Karpas-422 (cell line): ENCODE measurements around the gene ERP27. TPM values are rescaled to one million over a fixed set of nuclear protein-coding genes. Genes with fewer than 3 reads are reported as not detected.

ENCODE experiments used
- DNase-seq: peaks from one replicate; pipeline ENCODE4 v3.0.0-alpha.2; 2015
- H2AFZ ChIP-seq: fragments of 200-600 bp; sonication (generic); 2 replicates; pipeline ENCODE4 v1.6.1; 2014; ENCODE audit warnings: antibody characterized with exemption, low read length, mixed read lengths
- H3K27ac ChIP-seq: fragments of 200-600 bp; sonication (generic); 2 replicates; pipeline ENCODE4 v1.5.1; 2014; ENCODE audit warnings: mild to moderate bottlenecking, low read length, moderate library complexity
- H3K27me3 ChIP-seq: fragments of 200-600 bp; sonication (generic); 2 replicates; pipeline ENCODE4 v1.6.1; 2014; ENCODE audit warnings: low read length, mixed read lengths
- H3K36me3 ChIP-seq: fragments of 200-600 bp; sonication (generic); 2 replicates; pipeline ENCODE4 v1.6.1; 2014; ENCODE audit warnings: low read length, mixed read lengths; ENCODE audit not compliant: insufficient read depth
- H3K4me1 ChIP-seq: fragments of 200-600 bp; sonication (generic); 2 replicates; pipeline ENCODE4 v1.6.1; 2014; ENCODE audit warnings: mild to moderate bottlenecking, low read length, mixed read lengths
- H3K4me2 ChIP-seq: fragments of 200-600 bp; sonication (generic); 2 replicates; pipeline ENCODE4 v1.6.1; 2014; ENCODE audit warnings: low read length, low read depth, mild to moderate bottlenecking; ENCODE audit not compliant: poor library complexity, severe bottlenecking
- H3K4me3 ChIP-seq: fragments of 200-600 bp; sonication (generic); 2 replicates; pipeline ENCODE4 v1.5.1; 2014; ENCODE audit warnings: mild to moderate bottlenecking, antibody characterized with exemption, low read length, mixed read lengths
- H3K79me2 ChIP-seq: fragments of 200-600 bp; sonication (generic); 2 replicates; pipeline ENCODE4 v1.6.1; 2014; ENCODE audit warnings: mild to moderate bottlenecking, low read length, mixed read lengths
- H3K9ac ChIP-seq: fragments of 200-600 bp; sonication (generic); 2 replicates; pipeline ENCODE4 v1.6.0; 2014; ENCODE audit warnings: low read length
- H3K9me2 ChIP-seq: fragments of 200-600 bp; sonication (generic), shearing (Covaris generic); replicated peaks from 2 replicates; pipeline ENCODE4 v1.6.0; 2014; ENCODE audit warnings: mild to moderate bottlenecking, low read length, moderate library complexity; ENCODE audit not compliant: insufficient read depth
- H3K9me3 ChIP-seq: fragments of 300-700, 200-600 bp; sonication (generic); 2 replicates; pipeline ENCODE4 v1.6.1; 2014; ENCODE audit warnings: low read length, mixed read lengths
- H4K20me1 ChIP-seq: fragments of 200-600 bp; sonication (generic); 2 replicates; pipeline ENCODE4 v1.6.1; 2014; ENCODE audit warnings: mild to moderate bottlenecking, antibody characterized with exemption, low read length, low read depth; ENCODE audit not compliant: insufficient read depth
- total RNA-seq: library from RNA; depleted of rRNA; stranded (reverse); fragments of >200 nt; shearing (Covaris generic); gene quantifications from 2 replicates; pipeline ENCODE4 v1.2.3, GENCODE V29; 2014; ENCODE audit warnings: low replicate concordance

ERP27 gene
- total RNA-seq, 1 experiment from 2014 or later = 0.60 TPM

DNA sequence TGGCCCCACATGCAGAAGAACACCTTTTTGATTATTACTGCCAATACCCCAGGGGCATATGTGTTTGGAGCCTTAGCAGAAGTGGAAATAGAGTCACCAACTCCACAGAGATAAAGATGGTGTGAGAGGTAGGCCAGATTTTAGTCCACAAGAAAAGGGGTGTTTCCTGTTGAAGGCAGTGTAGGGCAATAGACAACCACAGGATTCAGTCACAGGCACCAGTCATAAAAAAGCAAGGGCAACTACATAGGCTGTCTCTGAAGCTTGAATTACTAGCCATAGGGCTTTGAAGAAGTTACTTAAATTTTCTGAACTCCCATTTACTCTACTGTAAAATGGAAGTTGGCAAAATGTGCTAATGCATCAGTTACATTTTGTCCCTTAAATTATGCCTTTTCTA is 18.9 kb downstream of the ERP27 start:
- H3K9me3 ChIP-seq = no peaks in the 10 kb centered on the region
- H3K27me3 ChIP-seq = no peaks in the 10 kb centered on the region
- H3K36me3 ChIP-seq = no peaks in the 10 kb centered on the region
- H4K20me1 ChIP-seq = no peaks in the 10 kb centered on the region
- H3K9me2 ChIP-seq = no peaks in the 10 kb centered on the region
- H3K4me2 ChIP-seq = no peak overlapping the region
- H3K4me3 ChIP-seq = no peak overlapping the region
- H3K27ac ChIP-seq = no peak overlapping the region
- no peaks in the 10 kb centered on the region for H3K4me1 ChIP-seq
- H3K79me2 ChIP-seq = no peaks in the 10 kb centered on the region
- no peak for DNase-seq
- H3K9ac ChIP-seq = no peak overlapping the region
- no peak overlapping the region for H2AFZ ChIP-seq

DNA sequence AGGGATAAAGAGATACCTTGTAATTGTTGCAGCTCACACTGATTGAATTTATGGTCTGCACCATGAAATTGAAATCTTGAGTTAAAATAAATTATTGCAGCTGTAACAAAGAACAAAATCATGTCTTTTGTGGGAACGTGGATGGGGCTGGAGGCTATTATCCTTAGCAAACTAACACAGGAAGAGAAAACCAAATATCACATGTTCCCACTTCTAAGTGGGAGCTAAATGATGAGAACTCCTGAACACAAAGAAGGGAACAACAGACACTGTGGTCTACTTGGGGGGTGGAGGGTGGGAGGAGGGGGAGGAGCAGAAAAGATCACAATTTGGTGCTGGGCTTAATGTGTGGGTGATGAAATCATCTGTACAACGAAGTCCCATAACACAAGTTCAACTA is 22.6 kb downstream of the ERP27 start:
- H3K9me2 ChIP-seq = no peaks in the 10 kb centered on the region
- no peak overlapping the region for H2AFZ ChIP-seq
- no peaks in the 10 kb centered on the region for H3K36me3 ChIP-seq
- no peaks in the 10 kb centered on the region for H4K20me1 ChIP-seq
- no peak overlapping the region for H3K27ac ChIP-seq
- no peaks in the 10 kb centered on the region for H3K4me1 ChIP-seq
- DNase-seq = no peak
- H3K79me2 ChIP-seq = no peaks in the 10 kb centered on the region
- no peak overlapping the region for H3K9ac ChIP-seq
- no peak overlapping the region for H3K4me3 ChIP-seq
- no peaks in the 10 kb centered on the region for H3K27me3 ChIP-seq
- no peaks in the 10 kb centered on the region for H3K9me3 ChIP-seq
- no peak overlapping the region for H3K4me2 ChIP-seq

DNA sequence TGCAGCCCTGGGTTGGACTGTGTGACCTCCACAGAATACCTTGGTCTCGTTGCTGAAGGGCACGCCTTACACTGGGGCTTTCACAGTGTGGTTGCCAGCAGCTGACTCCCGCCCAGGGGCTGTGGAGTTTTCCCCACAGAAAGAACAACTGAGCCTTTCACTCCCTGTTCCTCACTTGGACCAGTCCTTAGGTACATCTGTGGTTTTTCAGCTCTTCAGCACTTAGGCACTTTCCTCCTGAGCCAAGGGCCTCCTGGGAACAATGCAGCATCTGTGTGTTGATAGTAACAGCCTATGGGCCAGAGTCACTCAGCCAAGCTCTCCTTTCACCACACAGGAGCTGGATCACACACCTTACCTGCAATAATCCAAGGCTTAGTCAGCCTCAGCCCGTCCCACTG is 25.0 kb downstream of the ERP27 start:
- no peak overlapping the region for H2AFZ ChIP-seq
- H3K36me3 ChIP-seq = no peaks in the 10 kb centered on the region
- no peaks in the 10 kb centered on the region for H3K9me3 ChIP-seq
- no peaks in the 10 kb centered on the region for H4K20me1 ChIP-seq
- no peak overlapping the region for H3K4me2 ChIP-seq
- DNase-seq = no peak
- H3K9ac ChIP-seq = no peak overlapping the region
- H3K4me3 ChIP-seq = no peak overlapping the region
- no peaks in the 10 kb centered on the region for H3K4me1 ChIP-seq
- no peak overlapping the region for H3K27ac ChIP-seq
- no peaks in the 10 kb centered on the region for H3K9me2 ChIP-seq
- H3K27me3 ChIP-seq = no peaks in the 10 kb centered on the region
- H3K79me2 ChIP-seq = no peaks in the 10 kb centered on the region

DNA sequence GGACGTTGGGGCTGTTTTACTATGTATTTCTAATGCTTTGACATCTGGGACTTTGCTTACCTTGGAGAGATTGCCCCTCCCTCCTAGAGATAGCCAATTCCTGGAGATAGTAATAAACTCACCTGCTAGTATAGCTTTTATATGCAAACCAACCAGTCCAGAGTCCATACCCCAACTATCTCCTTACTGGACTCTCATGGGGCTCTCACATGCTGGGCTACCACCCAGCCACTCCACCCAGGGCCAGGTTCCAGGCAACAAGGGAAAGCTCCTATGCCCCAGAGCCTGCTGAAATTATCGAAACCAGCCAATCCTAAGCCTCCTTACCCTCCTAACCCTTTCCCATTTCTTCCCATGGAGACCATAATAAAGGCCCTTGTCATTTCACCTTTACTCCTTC is 27.2 kb downstream of the ERP27 start:
- Histone ChIP-seq H3K9me2 (no peaks in the 10 kb centered on the region), H2AFZ (no peak overlapping the region), H3K4me1 (no peaks in the 10 kb centered on the region), H3K9me3 (no peaks in the 10 kb centered on the region), H3K4me2 (no peak overlapping the region), H3K9ac (no peak overlapping the region), H3K79me2 (no peaks in the 10 kb centered on the region), H4K20me1 (no peaks in the 10 kb centered on the region), H3K27me3 (no peaks in the 10 kb centered on the region), H3K4me3 (no peak overlapping the region), H3K27ac (no peak overlapping the region), H3K36me3 (no peaks in the 10 kb centered on the region)
- DNase-seq = no peak

DNA sequence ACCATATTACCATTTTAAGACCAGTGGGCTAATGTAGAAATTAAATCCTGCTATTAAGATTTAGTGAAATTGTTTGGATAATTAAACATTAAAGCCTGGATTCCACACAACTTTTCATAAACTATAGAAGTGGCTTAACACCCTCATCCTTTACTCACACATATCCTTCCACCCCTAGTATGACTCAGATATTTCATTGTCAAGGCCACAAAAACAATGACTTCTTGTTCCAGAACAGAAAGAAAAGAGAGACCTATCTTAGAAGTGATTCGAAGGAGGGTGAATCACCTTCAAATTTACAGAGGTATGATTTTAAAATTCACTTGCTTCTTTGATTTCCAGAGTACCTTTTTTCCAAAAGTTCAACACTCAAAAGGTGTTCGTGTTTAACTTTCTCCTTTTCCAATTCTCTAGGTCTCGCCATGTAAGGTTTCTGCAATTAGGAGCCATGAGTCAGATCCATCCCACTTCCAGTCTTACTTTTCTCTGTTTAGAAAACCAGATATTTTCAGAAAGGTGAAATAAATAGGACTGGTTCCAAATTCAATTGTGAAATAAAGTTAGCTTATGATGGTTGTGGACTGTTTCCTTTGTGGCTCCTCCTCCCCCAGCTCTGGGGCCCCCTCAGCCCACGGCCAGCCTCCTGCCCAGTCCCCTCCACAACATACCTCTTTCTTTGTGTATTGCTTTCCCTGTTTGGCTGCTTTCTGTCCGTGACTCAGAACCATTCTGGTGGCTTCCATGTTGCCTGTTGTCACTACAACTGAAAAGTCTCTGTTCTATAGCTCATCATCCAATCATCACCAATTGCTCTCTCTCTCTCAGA is 28.0 kb downstream of the ERP27 start:
- Histone ChIP-seq H3K9me2 (no peaks in the 10 kb centered on the region), H3K27ac (no peak overlapping the region), H4K20me1 (no peaks in the 10 kb centered on the region), H3K9ac (no peak overlapping the region), H3K36me3 (no peaks in the 10 kb centered on the region), H3K79me2 (no peaks in the 10 kb centered on the region), H3K4me1 (no peaks in the 10 kb centered on the region), H3K4me2 (no peak overlapping the region), H3K27me3 (no peaks in the 10 kb centered on the region), H3K4me3 (no peak overlapping the region), H2AFZ (no peak overlapping the region), H3K9me3 (no peaks in the 10 kb centered on the region)
- no peak for DNase-seq

DNA sequence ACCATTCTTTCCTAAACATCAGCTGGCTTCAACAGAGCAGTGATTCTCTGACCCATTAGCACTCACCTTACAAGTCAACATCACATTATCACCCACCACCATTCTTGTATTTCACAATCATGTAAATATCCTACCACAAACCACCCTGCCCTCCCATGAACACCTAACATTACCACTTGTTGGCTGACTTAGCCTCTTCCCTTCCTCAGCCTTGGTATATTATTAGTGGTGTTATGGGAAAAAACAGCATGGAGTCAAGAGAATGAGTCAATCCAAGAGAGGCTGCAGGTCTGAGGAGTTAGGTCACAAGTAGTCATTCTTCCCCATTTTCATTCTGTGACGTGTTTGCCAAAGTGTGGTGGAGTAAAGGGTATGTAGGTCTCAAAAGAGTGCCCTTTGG is 30.4 kb downstream of the ERP27 start:
- no peak overlapping the region for H3K4me2 ChIP-seq
- H3K27me3 ChIP-seq = no peaks in the 10 kb centered on the region
- no peaks in the 10 kb centered on the region for H4K20me1 ChIP-seq
- H3K4me3 ChIP-seq = no peak overlapping the region
- no peak overlapping the region for H3K9ac ChIP-seq
- H3K36me3 ChIP-seq = no peaks in the 10 kb centered on the region
- no peaks in the 10 kb centered on the region for H3K79me2 ChIP-seq
- no peaks in the 10 kb centered on the region for H3K4me1 ChIP-seq
- no peak overlapping the region for H2AFZ ChIP-seq
- no peaks in the 10 kb centered on the region for H3K9me3 ChIP-seq
- H3K27ac ChIP-seq = no peak overlapping the region
- no peaks in the 10 kb centered on the region for H3K9me2 ChIP-seq
- DNase-seq = no peak

DNA sequence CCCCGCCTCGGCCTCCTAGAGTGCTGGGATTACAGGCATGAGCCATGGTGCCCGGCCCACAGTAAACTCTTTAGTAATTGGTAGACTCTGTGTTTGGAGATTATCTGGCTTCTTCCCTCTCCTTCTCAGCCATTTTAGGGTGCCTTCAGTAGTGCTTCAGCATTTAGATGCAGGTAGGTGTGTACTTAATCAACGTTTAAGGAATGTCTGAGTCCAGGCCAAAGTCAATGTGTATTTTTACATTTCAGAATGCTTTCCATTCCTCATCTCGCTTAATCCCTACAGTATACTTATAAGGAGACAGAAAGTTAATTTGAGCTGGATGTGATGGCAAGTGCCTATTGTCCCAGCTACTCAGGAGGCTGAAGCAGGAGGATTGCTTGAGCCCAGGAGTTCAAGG is 32.2 kb downstream of the ERP27 start:
- no peaks in the 10 kb centered on the region for H3K9me3 ChIP-seq
- no peaks in the 10 kb centered on the region for H3K9me2 ChIP-seq
- no peak overlapping the region for H3K27ac ChIP-seq
- no peaks in the 10 kb centered on the region for H3K27me3 ChIP-seq
- no peak overlapping the region for H3K4me3 ChIP-seq
- no peaks in the 10 kb centered on the region for H3K36me3 ChIP-seq
- H3K4me2 ChIP-seq = no peak overlapping the region
- no peak overlapping the region for H2AFZ ChIP-seq
- DNase-seq = no peak
- no peaks in the 10 kb centered on the region for H3K4me1 ChIP-seq
- H3K79me2 ChIP-seq = no peaks in the 10 kb centered on the region
- no peak overlapping the region for H3K9ac ChIP-seq
- H4K20me1 ChIP-seq = no peaks in the 10 kb centered on the region

DNA sequence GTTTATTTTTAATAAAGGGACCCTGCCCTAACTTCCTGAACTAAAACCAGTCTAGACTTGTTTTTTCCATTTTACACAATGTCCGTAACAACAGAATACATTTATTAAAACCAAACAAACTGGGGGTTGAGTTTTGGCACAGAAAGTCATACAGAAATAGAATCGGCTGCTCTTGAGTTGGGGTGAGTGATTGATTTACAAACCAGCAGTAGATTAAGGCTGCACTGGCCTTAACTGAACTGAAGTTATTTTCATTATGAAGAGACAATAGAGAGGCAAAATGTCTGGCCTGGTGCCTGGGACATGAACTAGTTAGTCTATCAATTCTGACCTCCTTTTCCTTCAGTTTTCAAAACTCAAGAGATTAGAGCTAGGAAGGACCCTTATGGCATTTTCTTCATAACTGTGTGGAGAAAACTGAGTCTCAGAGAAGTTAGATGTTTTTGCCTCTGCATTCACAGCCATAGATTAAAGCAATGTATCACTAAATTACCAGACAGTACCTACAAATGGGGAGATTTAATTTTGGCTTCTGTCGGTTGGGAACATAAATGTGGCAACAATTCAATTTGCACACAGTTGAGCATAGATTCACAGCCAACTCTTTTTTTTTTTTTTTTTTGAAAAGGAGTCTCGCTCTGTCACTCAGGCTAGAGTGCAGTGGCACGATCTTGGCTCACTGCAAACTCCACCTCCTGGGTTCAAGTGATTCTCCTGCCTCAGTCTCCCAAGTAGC is 32.9 kb downstream of the ERP27 start:
- H3K79me2 ChIP-seq = no peaks in the 10 kb centered on the region
- no peak overlapping the region for H3K4me2 ChIP-seq
- no peaks in the 10 kb centered on the region for H3K9me3 ChIP-seq
- no peak overlapping the region for H3K9ac ChIP-seq
- H2AFZ ChIP-seq = no peak overlapping the region
- H3K36me3 ChIP-seq = no peaks in the 10 kb centered on the region
- no peaks in the 10 kb centered on the region for H3K27me3 ChIP-seq
- no peaks in the 10 kb centered on the region for H4K20me1 ChIP-seq
- no peak for DNase-seq
- no peak overlapping the region for H3K4me3 ChIP-seq
- H3K4me1 ChIP-seq = no peaks in the 10 kb centered on the region
- no peak overlapping the region for H3K27ac ChIP-seq
- H3K9me2 ChIP-seq = no peaks in the 10 kb centered on the region
